ENCODE results near the gene MUSTN1. TPM values are rescaled to one million over a fixed set of nuclear protein-coding genes. Genes with fewer than 3 reads are reported as not detected.
A peak's percentile ranks its signal among the peaks of the same experiment; 100 is the strongest.

MUSTN1 gene
- polyA plus RNA-seq, 2 donors: 7.0 to 13.1 TPM

DNA sequence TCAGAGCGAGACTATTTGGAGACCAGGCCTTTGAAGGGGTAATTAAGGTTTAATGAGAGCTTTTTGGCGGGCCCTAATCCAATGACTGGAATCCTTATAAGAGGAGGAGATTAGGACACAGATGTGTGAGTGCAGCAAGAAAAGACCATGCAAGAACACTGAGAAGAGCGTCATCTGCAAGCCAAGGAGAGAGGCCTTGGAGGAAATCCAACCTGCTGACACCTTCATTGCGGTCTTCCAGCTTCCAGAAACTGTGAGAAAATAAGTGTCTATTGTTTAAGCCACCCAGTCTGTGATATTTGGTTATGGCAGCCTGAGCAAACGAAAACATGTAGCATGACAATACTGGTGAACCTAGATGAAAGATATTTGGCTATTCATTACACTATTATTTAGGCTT, 23.0 kb upstream of the MUSTN1 start:
- Histone ChIP-seq H3K9me3 (ENCODE audit: control insufficient read depth in 2 of 2, insufficient read depth in 1 of 2, low read depth in 1 of 2, low read length in 1 of 2) (no peaks in the 10 kb centered on the region), H3K36me3 (ENCODE audit: control insufficient read depth in 2 of 2, insufficient read depth in 2 of 2, low read length in 1 of 2) (peaks cover 3 to 4% of the 10 kb centered on the region in 2 donors), H3K27me3 (ENCODE audit: control insufficient read depth in 1 of 2, insufficient read depth in 2 of 2, low read length in 2 of 2) (no peaks in the 10 kb centered on the region), H3K27ac (ENCODE audit: low read depth in 2 of 2, low read length in 1 of 2) (no peak overlapping the region), H3K4me1 (ENCODE audit: control insufficient read depth in 2 of 2, insufficient read depth in 2 of 2, low read length in 1 of 2) (no peaks in the 10 kb centered on the region), H3K4me3 (ENCODE audit: low read depth in 1 of 2, low read length in 2 of 2) (no peak overlapping the region)
- 91 to 94% methylated on average over 5 of the region's 5 CpGs for WGBS, 2 donors

DNA sequence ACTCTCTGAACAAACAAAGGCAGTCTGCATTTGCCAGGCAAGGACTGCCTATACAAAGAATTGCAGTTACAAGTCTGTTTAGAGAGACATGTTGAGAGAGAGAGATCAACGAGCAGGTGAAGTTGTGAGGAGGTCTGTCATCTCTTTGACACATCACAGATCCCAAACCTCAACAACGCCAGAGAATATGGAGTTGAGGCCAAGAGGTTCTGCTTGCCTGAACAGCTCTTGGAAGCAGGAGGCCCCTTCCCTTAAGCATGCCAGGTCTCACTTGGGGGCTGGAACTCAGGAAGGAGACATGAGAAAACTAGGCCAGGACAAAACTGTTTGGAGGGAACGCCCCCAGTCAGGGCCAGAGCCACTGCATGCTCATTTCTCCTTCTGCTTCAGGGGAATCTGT, 22.3 kb upstream of the MUSTN1 start:
- H3K4me3 ChIP-seq (ENCODE audit: low read depth in 1 of 2, low read length in 2 of 2): no peak overlapping the region
- H3K27me3 ChIP-seq (ENCODE audit: control insufficient read depth in 1 of 2, insufficient read depth in 2 of 2, low read length in 2 of 2): no peaks in the 10 kb centered on the region
- H3K36me3 ChIP-seq (ENCODE audit: control insufficient read depth in 2 of 2, insufficient read depth in 2 of 2, low read length in 1 of 2): peaks cover 3 to 6% of the 10 kb centered on the region in 2 donors
- 81 to 89% methylated on average over 3 of the region's 3 CpGs for WGBS, 2 donors
- no peak overlapping the region for H3K27ac ChIP-seq (ENCODE audit: low read depth in 2 of 2, low read length in 1 of 2)
- H3K9me3 ChIP-seq (ENCODE audit: control insufficient read depth in 2 of 2, insufficient read depth in 1 of 2, low read depth in 1 of 2, low read length in 1 of 2): no peaks in the 10 kb centered on the region
- no peaks in the 10 kb centered on the region for H3K4me1 ChIP-seq (ENCODE audit: control insufficient read depth in 2 of 2, insufficient read depth in 2 of 2, low read length in 1 of 2)

DNA sequence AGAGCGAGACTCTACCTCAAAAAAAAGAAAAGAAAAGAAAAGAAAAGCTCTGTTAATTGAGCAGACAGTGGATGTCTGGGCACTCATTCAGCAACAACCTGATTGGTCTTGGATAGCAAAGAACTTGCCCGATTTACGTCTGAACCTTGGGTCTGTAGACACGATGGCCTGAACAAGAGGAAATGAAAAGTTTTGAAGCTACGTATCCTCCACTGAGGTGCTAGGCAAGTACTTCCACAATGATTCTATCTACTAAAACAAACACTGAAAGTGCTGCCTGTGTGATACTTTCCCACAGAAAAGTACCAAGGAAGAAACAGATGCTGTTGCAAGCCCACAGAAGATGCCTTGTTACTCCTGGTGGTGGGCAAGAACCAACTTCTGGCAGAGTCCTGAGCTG, 21.8 kb upstream of the MUSTN1 start:
- Histone ChIP-seq H3K4me1 (ENCODE audit: control insufficient read depth in 2 of 2, insufficient read depth in 2 of 2, low read length in 1 of 2) (no peaks in the 10 kb centered on the region), H3K4me3 (ENCODE audit: low read depth in 1 of 2, low read length in 2 of 2) (no peak overlapping the region), H3K36me3 (ENCODE audit: control insufficient read depth in 2 of 2, insufficient read depth in 2 of 2, low read length in 1 of 2) (peaks cover 3 to 10% of the 10 kb centered on the region in 2 donors), H3K27me3 (ENCODE audit: control insufficient read depth in 1 of 2, insufficient read depth in 2 of 2, low read length in 2 of 2) (no peaks in the 10 kb centered on the region), H3K27ac (ENCODE audit: low read depth in 2 of 2, low read length in 1 of 2) (no peak overlapping the region), H3K9me3 (ENCODE audit: control insufficient read depth in 2 of 2, insufficient read depth in 1 of 2, low read depth in 1 of 2, low read length in 1 of 2) (no peaks in the 10 kb centered on the region)
- 82 to 94% methylated on average over 5 of the region's 5 CpGs for WGBS, 2 donors

- Histone ChIP-seq H3K9me3 (ENCODE audit: control insufficient read depth in 2 of 2, insufficient read depth in 1 of 2, low read depth in 1 of 2, low read length in 1 of 2) (no peaks in the 10 kb centered on the region), H3K27ac (ENCODE audit: low read depth in 2 of 2, low read length in 1 of 2) (no peak overlapping the region), H3K4me1 (ENCODE audit: control insufficient read depth in 2 of 2, insufficient read depth in 2 of 2, low read length in 1 of 2) (peaks cover 0 to 2% of the 10 kb centered on the region in 2 donors), H3K27me3 (ENCODE audit: control insufficient read depth in 1 of 2, insufficient read depth in 2 of 2, low read length in 2 of 2) (no peaks in the 10 kb centered on the region), H3K36me3 (ENCODE audit: control insufficient read depth in 2 of 2, insufficient read depth in 2 of 2, low read length in 1 of 2) (peaks cover 15 to 20% of the 10 kb centered on the region in 2 donors), H3K4me3 (ENCODE audit: low read depth in 1 of 2, low read length in 2 of 2) (no peak overlapping the region)
- WGBS, 2 donors: 90 to 92% methylated on average over 2 of the region's 2 CpGs
Observed at GRCh38 chr3:52854013-52854412, 19.2 kb upstream of the MUSTN1 start.

DNA sequence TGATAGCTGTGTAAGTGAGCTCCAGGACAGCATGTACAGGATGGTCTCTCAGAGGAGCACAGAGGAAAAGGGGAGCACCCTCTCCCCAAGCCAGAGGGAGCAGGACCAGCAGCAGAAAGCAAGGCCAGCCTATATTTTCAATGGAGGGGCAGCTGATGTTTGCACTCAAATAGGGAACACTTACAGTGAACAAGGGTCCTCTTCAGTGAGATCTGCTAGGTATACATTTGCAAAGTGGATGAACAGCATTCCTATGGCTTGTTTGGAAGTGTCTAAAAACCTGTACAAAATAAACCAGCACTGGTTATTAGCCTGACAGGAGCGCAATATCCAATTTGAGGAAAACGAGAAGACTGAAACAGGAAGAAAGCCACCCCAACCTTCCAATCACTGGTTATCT, 17.6 kb upstream of the MUSTN1 start:
- Histone ChIP-seq H3K36me3 (ENCODE audit: control insufficient read depth in 2 of 2, insufficient read depth in 2 of 2, low read length in 1 of 2) (peaks cover 17 to 30% of the 10 kb centered on the region in 2 donors), H3K27me3 (ENCODE audit: control insufficient read depth in 1 of 2, insufficient read depth in 2 of 2, low read length in 2 of 2) (no peaks in the 10 kb centered on the region), H3K9me3 (ENCODE audit: control insufficient read depth in 2 of 2, insufficient read depth in 1 of 2, low read depth in 1 of 2, low read length in 1 of 2) (no peaks in the 10 kb centered on the region), H3K4me3 (ENCODE audit: low read depth in 1 of 2, low read length in 2 of 2) (no peak overlapping the region), H3K27ac (ENCODE audit: low read depth in 2 of 2, low read length in 1 of 2) (no peak overlapping the region), H3K4me1 (ENCODE audit: control insufficient read depth in 2 of 2, insufficient read depth in 2 of 2, low read length in 1 of 2) (peaks cover 0 to 3% of the 10 kb centered on the region in 2 donors)
- 83 to 88% methylated on average over 2 of the region's 2 CpGs for WGBS, 2 donors

- no peaks in the 10 kb centered on the region for H3K9me3 ChIP-seq (ENCODE audit: control insufficient read depth in 2 of 2, insufficient read depth in 1 of 2, low read depth in 1 of 2, low read length in 1 of 2)
- no peak overlapping the region for H3K27ac ChIP-seq (ENCODE audit: low read depth in 2 of 2, low read length in 1 of 2)
- H3K4me1 ChIP-seq (ENCODE audit: control insufficient read depth in 2 of 2, insufficient read depth in 2 of 2, low read length in 1 of 2): peaks cover 0 to 3% of the 10 kb centered on the region in 2 donors
- H3K27me3 ChIP-seq (ENCODE audit: control insufficient read depth in 1 of 2, insufficient read depth in 2 of 2, low read length in 2 of 2): no peaks in the 10 kb centered on the region
- H3K4me3 ChIP-seq (ENCODE audit: low read depth in 1 of 2, low read length in 2 of 2): no peak overlapping the region
- WGBS, 2 donors: 59 to 60% methylated on average over 3 of the region's 3 CpGs
- peaks cover 17 to 30% of the 10 kb centered on the region in 2 donors for H3K36me3 ChIP-seq (ENCODE audit: control insufficient read depth in 2 of 2, insufficient read depth in 2 of 2, low read length in 1 of 2)
Observed at GRCh38 chr3:52851348-52851747, 16.5 kb upstream of the MUSTN1 start.

- Histone ChIP-seq H3K27me3 (ENCODE audit: control insufficient read depth in 1 of 2, insufficient read depth in 2 of 2, low read length in 2 of 2) (no peaks in the 10 kb centered on the region), H3K4me1 (ENCODE audit: control insufficient read depth in 2 of 2, insufficient read depth in 2 of 2, low read length in 1 of 2) (peaks cover 0 to 3% of the 10 kb centered on the region in 2 donors), H3K4me3 (ENCODE audit: low read depth in 1 of 2, low read length in 2 of 2) (no peak overlapping the region), H3K9me3 (ENCODE audit: control insufficient read depth in 2 of 2, insufficient read depth in 1 of 2, low read depth in 1 of 2, low read length in 1 of 2) (no peaks in the 10 kb centered on the region), H3K27ac (ENCODE audit: low read depth in 2 of 2, low read length in 1 of 2) (no peak overlapping the region), H3K36me3 (ENCODE audit: control insufficient read depth in 2 of 2, insufficient read depth in 2 of 2, low read length in 1 of 2) (peaks cover 17 to 30% of the 10 kb centered on the region in 2 donors)
- WGBS, 2 donors: 95 to 96% methylated on average over 15 of the region's 15 CpGs
Observed at GRCh38 chr3:52849656-52850055, 14.8 kb upstream of the MUSTN1 start.

DNA sequence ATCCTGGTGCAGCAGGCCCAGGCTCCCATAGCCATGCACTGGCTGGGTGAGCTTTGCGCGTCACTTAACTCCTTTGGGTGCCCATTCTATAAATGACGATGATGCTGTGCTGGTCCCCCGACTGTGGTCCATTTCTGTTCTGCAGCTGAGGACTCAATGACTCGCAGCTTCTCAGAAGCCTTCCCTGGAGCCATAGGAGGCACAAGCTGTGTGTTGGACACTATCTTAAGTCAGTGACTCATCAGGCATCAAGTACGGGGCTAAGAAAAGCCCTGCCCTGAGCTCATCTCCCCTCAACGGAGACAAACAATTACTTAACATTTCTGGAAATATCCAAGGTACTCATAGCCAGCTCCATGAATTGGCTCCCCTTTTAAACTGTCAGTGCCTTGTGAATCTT, 13.8 kb upstream of the MUSTN1 start:
- no peaks in the 10 kb centered on the region for H3K27me3 ChIP-seq (ENCODE audit: control insufficient read depth in 1 of 2, insufficient read depth in 2 of 2, low read length in 2 of 2)
- H3K4me3 ChIP-seq (ENCODE audit: low read depth in 1 of 2, low read length in 2 of 2): no peak overlapping the region
- H3K27ac ChIP-seq (ENCODE audit: low read depth in 2 of 2, low read length in 1 of 2): peak overlapping the region in 1 of 2 donors; percentile 58
- no peaks in the 10 kb centered on the region for H3K9me3 ChIP-seq (ENCODE audit: control insufficient read depth in 2 of 2, insufficient read depth in 1 of 2, low read depth in 1 of 2, low read length in 1 of 2)
- H3K4me1 ChIP-seq (ENCODE audit: control insufficient read depth in 2 of 2, insufficient read depth in 2 of 2, low read length in 1 of 2): peaks cover 3% of the 10 kb centered on the region in 2 donors
- WGBS, 2 donors: 54 to 78% methylated on average over 7 of the region's 7 CpGs
- H3K36me3 ChIP-seq (ENCODE audit: control insufficient read depth in 2 of 2, insufficient read depth in 2 of 2, low read length in 1 of 2): peaks cover 17 to 30% of the 10 kb centered on the region in 2 donors

GRCh38 chr3:52847726-52848125, 12.9 kb upstream of the MUSTN1 start:
- Histone ChIP-seq H3K4me1 (ENCODE audit: control insufficient read depth in 2 of 2, insufficient read depth in 2 of 2, low read length in 1 of 2) (peaks cover 3 to 4% of the 10 kb centered on the region in 2 donors), H3K4me3 (ENCODE audit: low read depth in 1 of 2, low read length in 2 of 2) (no peak overlapping the region), H3K36me3 (ENCODE audit: control insufficient read depth in 2 of 2, insufficient read depth in 2 of 2, low read length in 1 of 2) (peaks cover 14 to 30% of the 10 kb centered on the region in 2 donors), H3K27me3 (ENCODE audit: control insufficient read depth in 1 of 2, insufficient read depth in 2 of 2, low read length in 2 of 2) (no peaks in the 10 kb centered on the region), H3K27ac (ENCODE audit: low read depth in 2 of 2, low read length in 1 of 2) (peak overlapping the region in 1 of 2 donors; percentile 0), H3K9me3 (ENCODE audit: control insufficient read depth in 2 of 2, insufficient read depth in 1 of 2, low read depth in 1 of 2, low read length in 1 of 2) (no peaks in the 10 kb centered on the region)
- 86 to 93% methylated on average over 7 of the region's 7 CpGs for WGBS, 2 donors

DNA sequence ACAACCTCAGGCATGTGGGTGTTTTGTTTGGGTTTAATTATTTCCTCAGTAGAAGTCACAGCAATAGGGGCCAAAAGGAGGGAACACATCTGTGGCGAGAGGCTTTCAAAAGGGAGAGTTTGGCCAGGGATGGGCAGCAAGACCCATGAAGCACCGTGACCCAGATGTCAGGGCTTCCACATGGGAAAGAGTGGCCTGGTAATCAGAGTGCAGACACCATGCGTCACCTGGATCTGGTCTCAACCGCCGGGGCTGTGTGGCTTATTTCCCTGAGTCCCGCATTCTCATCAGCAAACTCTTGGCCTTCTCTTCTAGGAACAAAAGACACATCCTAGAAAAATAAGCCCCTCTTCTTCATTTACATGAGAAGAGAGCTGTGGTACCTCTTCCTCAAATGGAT, 12.4 kb upstream of the MUSTN1 start:
- WGBS, 2 donors: 95 to 96% methylated on average over 6 of the region's 6 CpGs
- Histone ChIP-seq H3K27ac (ENCODE audit: low read depth in 2 of 2, low read length in 1 of 2) (no peak overlapping the region), H3K9me3 (ENCODE audit: control insufficient read depth in 2 of 2, insufficient read depth in 1 of 2, low read depth in 1 of 2, low read length in 1 of 2) (no peaks in the 10 kb centered on the region), H3K4me1 (ENCODE audit: control insufficient read depth in 2 of 2, insufficient read depth in 2 of 2, low read length in 1 of 2) (peaks cover 3 to 4% of the 10 kb centered on the region in 2 donors), H3K4me3 (ENCODE audit: low read depth in 1 of 2, low read length in 2 of 2) (no peak overlapping the region), H3K27me3 (ENCODE audit: control insufficient read depth in 1 of 2, insufficient read depth in 2 of 2, low read length in 2 of 2) (no peaks in the 10 kb centered on the region), H3K36me3 (ENCODE audit: control insufficient read depth in 2 of 2, insufficient read depth in 2 of 2, low read length in 1 of 2) (peaks cover 14 to 31% of the 10 kb centered on the region in 2 donors)

Measured in esophagus (tissue), 2 donors.